Keratinocyte (primary cell): ENCODE results near the gene TMCC1.

Source experiments
- EZH2 ChIP-seq: IDR thresholded peaks from one replicate; pipeline ENCODE4 v1.6.1; 2012; ENCODE audit warnings: inconsistent platforms, mild to moderate bottlenecking, low read length, moderate library complexity
- TF ChIP-seq, protein P1 (sequence below), 3 experiments: IDR thresholded peaks in 1 of 3; conservative IDR thresholded peaks in 1 of 3; optimal IDR thresholded peaks in 1 of 3; 2 replicates in 2 of 3; 3 replicates in 1 of 3; pipeline versions ENCODE3 to v1.5.1; 2011; ENCODE audit warnings: low read length in 3 of 3, mild to moderate bottlenecking in 3 of 3, moderate library complexity in 2 of 3, control low read depth in 1 of 3, inconsistent platforms in 1 of 3; ENCODE audit not compliant: insufficient read depth in 2 of 3; ENCODE audit errors: extremely low read depth in 1 of 3

DNA sequence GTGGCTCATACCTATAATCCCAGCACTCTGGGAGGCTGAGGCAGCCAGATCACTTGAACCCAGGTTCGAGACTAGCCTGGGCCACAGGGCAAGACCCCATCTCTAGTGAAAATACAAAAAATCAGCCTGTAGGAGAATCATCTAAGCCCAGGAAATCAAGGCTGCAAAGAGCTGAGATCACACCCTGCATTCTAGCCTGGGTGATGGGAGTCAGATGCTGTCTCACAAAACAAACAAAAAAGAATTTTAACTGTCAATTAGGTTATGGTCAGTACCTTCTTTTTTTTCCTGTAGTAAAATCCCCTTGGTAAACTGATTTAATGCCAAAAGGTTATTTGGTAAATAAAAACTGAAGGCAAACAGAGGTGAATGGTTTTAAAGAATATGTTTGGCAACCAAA, 29.0 kb downstream of the TMCC1 start:
- TF ChIP-seq, protein P1, sequence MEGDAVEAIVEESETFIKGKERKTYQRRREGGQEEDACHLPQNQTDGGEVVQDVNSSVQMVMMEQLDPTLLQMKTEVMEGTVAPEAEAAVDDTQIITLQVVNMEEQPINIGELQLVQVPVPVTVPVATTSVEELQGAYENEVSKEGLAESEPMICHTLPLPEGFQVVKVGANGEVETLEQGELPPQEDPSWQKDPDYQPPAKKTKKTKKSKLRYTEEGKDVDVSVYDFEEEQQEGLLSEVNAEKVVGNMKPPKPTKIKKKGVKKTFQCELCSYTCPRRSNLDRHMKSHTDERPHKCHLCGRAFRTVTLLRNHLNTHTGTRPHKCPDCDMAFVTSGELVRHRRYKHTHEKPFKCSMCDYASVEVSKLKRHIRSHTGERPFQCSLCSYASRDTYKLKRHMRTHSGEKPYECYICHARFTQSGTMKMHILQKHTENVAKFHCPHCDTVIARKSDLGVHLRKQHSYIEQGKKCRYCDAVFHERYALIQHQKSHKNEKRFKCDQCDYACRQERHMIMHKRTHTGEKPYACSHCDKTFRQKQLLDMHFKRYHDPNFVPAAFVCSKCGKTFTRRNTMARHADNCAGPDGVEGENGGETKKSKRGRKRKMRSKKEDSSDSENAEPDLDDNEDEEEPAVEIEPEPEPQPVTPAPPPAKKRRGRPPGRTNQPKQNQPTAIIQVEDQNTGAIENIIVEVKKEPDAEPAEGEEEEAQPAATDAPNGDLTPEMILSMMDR (optimal IDR thresholded peaks at IDR 0.05 in 1 of 3, IDR thresholded peaks at IDR 0.05 in 1 of 3, conservative IDR thresholded peaks at IDR 0.05 in 1 of 3; ENCODE audit: extremely low read depth in 1 of 3, insufficient read depth in 2 of 3, low read length in 3 of 3): no peak
- TF ChIP-seq EZH2: no peak
